IMR-90 (cell line): ENCODE data around the gene F2RL1.

ENCODE experiments used
- BHLHE40 ChIP-seq: fragments of 150-350 bp; IDR thresholded peaks from 2 replicates; pipeline ENCODE4 v1.6.1; 2016; ENCODE audit warnings: mild to moderate bottlenecking, low read depth, low read length
- CEBPB ChIP-seq: IDR thresholded peaks from 2 replicates; pipeline ENCODE4 v1.6.1; 2012; ENCODE audit warnings: low read depth, low read length, improper control_type of control experiment
- CTCF ChIP-seq: conservative IDR thresholded peaks from 2 replicates; pipeline ENCODE4 v1.5.1; 2012; ENCODE audit warnings: mild to moderate bottlenecking, low read depth, low read length, improper control_type of control experiment
- MAFK ChIP-seq: IDR thresholded peaks from 2 replicates; pipeline ENCODE4 v1.6.1; 2012; ENCODE audit warnings: low read depth, low read length, improper control_type of control experiment
- MAZ ChIP-seq: IDR thresholded peaks from 2 replicates; pipeline ENCODE4 v1.6.1; 2012; ENCODE audit warnings: low read depth, mild to moderate bottlenecking, low read length, improper control_type of control experiment, moderate library complexity, borderline replicate concordance
- NFE2L2 ChIP-seq: fragments of 150-350 bp; IDR thresholded peaks from 2 replicates; pipeline ENCODE4 v1.6.1; 2016; ENCODE audit warnings: low read depth, mild to moderate bottlenecking, low read length
- POLR2A ChIP-seq: IDR thresholded peaks from 2 replicates; pipeline ENCODE4 v1.6.1; 2012; ENCODE audit warnings: mild to moderate bottlenecking, low read depth, low read length
- RAD21 ChIP-seq: IDR thresholded peaks from 2 replicates; pipeline ENCODE4 v1.6.1; 2012; ENCODE audit warnings: low read length, improper control_type of control experiment
- RCOR1 ChIP-seq: IDR thresholded peaks from 2 replicates; pipeline ENCODE4 v1.6.1; 2012; ENCODE audit warnings: mild to moderate bottlenecking, low read length, improper control_type of control experiment; ENCODE audit not compliant: insufficient replicate concordance
- RFX5 ChIP-seq: IDR thresholded peaks from 2 replicates; pipeline ENCODE4 v1.8.0; 2012; ENCODE audit warnings: low read depth, mild to moderate bottlenecking, low read length, moderate library complexity
- SMC3 ChIP-seq: fragments of 150-350 bp; IDR thresholded peaks from 2 replicates; pipeline ENCODE4 v1.6.1; 2016; ENCODE audit warnings: low read depth, mild to moderate bottlenecking, antibody characterized with exemption, low read length, moderate library complexity

GRCh38 chr5:76863001-76863400 lies 44.2 kb downstream of the F2RL1 start:
- TF ChIP-seq SMC3 (no peak), CTCF (no peak), POLR2A (no peak), NFE2L2 (no peak), MAZ (no peak), RAD21 (no peak), RFX5 (no peak), BHLHE40 (no peak), MAFK (no peak), CEBPB (no peak), RCOR1 (no peak)
